HCT116 (cell line): ENCODE results near the gene SHROOM3. TPM values are rescaled to one million over a fixed set of nuclear protein-coding genes. Genes with fewer than 3 reads are reported as not detected.

Experiments
- ATAC-seq: fragments of 200-7000 bp; cut with Tn5 transposase; 2 replicates; pipeline ENCODE4 v1.9.1; 2020; ENCODE audit warnings: mild to moderate bottlenecking, moderate library complexity
- BruUV-seq: library from RNA; stranded (reverse); fragments of 400-500 nt; replicated peaks from 2 replicates; lab custom pipeline; 2021; lab: Mats Ljungman, UMichigan
- CTCF ChIA-PET: fragments of 300-600 bp; sonication (Branson Sonifier 250); formaldehyde crosslinking; loops from one replicate; lab custom pipeline; 2021; ENCODE audit warnings: antibody characterized with exemption; lab: Charles Lee
- POLR2A ChIA-PET: fragments of 300-600, 350-600 bp; sonication (Branson Sonifier 250); formaldehyde crosslinking; loops from one replicate; lab custom pipeline; 2021; ENCODE audit warnings: antibody characterized with exemption; lab: Charles Lee
- RAD21 ChIA-PET, 2 experiments: fragments of 300-600 bp; sonication (Branson Sonifier 250); formaldehyde crosslinking; loops; one replicate each; lab custom pipeline; 2023; ENCODE audit warnings: low total read pairs in 2 of 2; ENCODE audit not compliant: uncharacterized antibody in 2 of 2, unreplicated experiment in 2 of 2, low non-redundant PET in 1 of 2; lab: Charles Lee
- DNase-seq: peaks from one replicate; pipeline ENCODE4 v3.0.0-alpha.2; 2010; ENCODE audit warnings: low read depth, low spot score
- H2AFZ ChIP-seq: fragments of 200-600 bp; shearing (Covaris generic), sonication (generic); 2 replicates; pipeline ENCODE4 v1.6.1; 2017; ENCODE audit warnings: low read depth, mixed run types, mixed read lengths, antibody characterized with exemption, low read length; ENCODE audit not compliant: poor library complexity, severe bottlenecking
- H3K27ac ChIP-seq: 2 replicates; pipeline ENCODE4 v1.5.1; 2012; ENCODE audit warnings: low read depth, low read length
- H3K27me3 ChIP-seq: fragments of 200-600 bp; sonication (generic); 2 replicates; pipeline ENCODE4 v1.6.1; 2016; ENCODE audit warnings: mixed run types, low read length, mixed read lengths; ENCODE audit not compliant: insufficient read depth
- H3K36me3 ChIP-seq, 2 experiments: fragments of 200-500 bp in 1 of 2; fragments of 200-600 bp in 1 of 2; sonication (Bioruptor generic) in 1 of 2; sonication (generic) in 1 of 2; 2 replicates each; pipeline versions ENCODE4 v1.5.1 to v1.6.1; 2014 to 2016; ENCODE audit warnings: low read length in 2 of 2, inconsistent platforms in 1 of 2, mixed read lengths in 1 of 2, mixed run types in 1 of 2; ENCODE audit not compliant: insufficient read depth in 2 of 2, control insufficient read depth in 1 of 2
- H3K4me1 ChIP-seq, 2 experiments: fragments of 200-600 bp in 1 of 2; sonication (generic) in 1 of 2; 2 replicates each; pipeline versions ENCODE4 v1.5.1 to v1.6.1; 2012 to 2017; ENCODE audit warnings: low read length in 2 of 2, inconsistent platforms in 1 of 2, mild to moderate bottlenecking in 1 of 2, mixed read lengths in 1 of 2, mixed run types in 1 of 2, moderate library complexity in 1 of 2; ENCODE audit not compliant: insufficient read depth in 2 of 2, control insufficient read depth in 1 of 2
- H3K4me2 ChIP-seq: fragments of 200-600 bp; sonication (generic); 2 replicates; pipeline ENCODE4 v1.6.1; 2017; ENCODE audit warnings: mixed run types, low read length, mixed read lengths
- H3K4me3 ChIP-seq, 2 experiments: fragments of 200-600 bp in 1 of 2; sonication (generic) in 1 of 2; replicated peaks in 1 of 2; 2 replicates each; pipeline ENCODE4 v1.5.1; 2011 to 2016; ENCODE audit warnings: low read length in 2 of 2, control low read depth in 1 of 2, low read depth in 1 of 2, mild to moderate bottlenecking in 1 of 2, mixed read lengths in 1 of 2, mixed run types in 1 of 2
- H3K79me2 ChIP-seq: fragments of 200-600 bp; sonication (generic); 2 replicates; pipeline ENCODE4 v1.6.1; 2017; ENCODE audit warnings: mild to moderate bottlenecking, mixed run types, low read length, moderate library complexity, mixed read lengths; ENCODE audit not compliant: insufficient read depth
- H3K9ac ChIP-seq: fragments of 200-600 bp; sonication (generic); 2 replicates; pipeline ENCODE4 v1.6.1; 2016; ENCODE audit warnings: low read length, mixed read lengths
- H3K9me2 ChIP-seq: fragments of 200-600 bp; sonication (generic), shearing (Covaris generic); 2 replicates; pipeline ENCODE4 v1.6.1; 2017; ENCODE audit warnings: mixed run types, mild to moderate bottlenecking, moderate library complexity; ENCODE audit not compliant: insufficient read depth
- H3K9me3 ChIP-seq, 2 experiments: fragments of 200-500 bp in 1 of 2; fragments of 200-600 bp in 1 of 2; sonication (Bioruptor generic) in 1 of 2; sonication (generic) in 1 of 2; 2 replicates each; pipeline ENCODE4 v1.6.1; 2014 to 2017; ENCODE audit warnings: low read length in 2 of 2, mixed read lengths in 2 of 2, inconsistent platforms in 1 of 2, low read depth in 1 of 2, mild to moderate bottlenecking in 1 of 2, mixed run types in 1 of 2, moderate library complexity in 1 of 2; ENCODE audit not compliant: control insufficient read depth in 1 of 2, insufficient read depth in 1 of 2
- H4K20me1 ChIP-seq: fragments of 200-600 bp; sonication (generic), shearing (Covaris generic); 2 replicates; pipeline ENCODE4 v1.6.1; 2017; ENCODE audit warnings: mixed run types, mild to moderate bottlenecking, moderate library complexity; ENCODE audit not compliant: insufficient read depth
- CTCF ChIP-seq, 3 experiments: fragments of 200-600 bp in 1 of 3; sonication (generic) in 1 of 3; IDR thresholded peaks in 2 of 3; conservative IDR thresholded peaks in 1 of 3; 2 replicates each; pipeline ENCODE4 v1.5.1; 2012 to 2017; ENCODE audit warnings: low read depth in 2 of 3, low read length in 2 of 3, antibody characterized with exemption in 1 of 3, borderline replicate concordance in 1 of 3, control low read depth in 1 of 3, mild to moderate bottlenecking in 1 of 3, mixed read lengths in 1 of 3, mixed run types in 1 of 3, moderate library complexity in 1 of 3; ENCODE audit not compliant: insufficient read depth in 1 of 3
- SRF ChIP-seq: IDR thresholded peaks from 2 replicates; pipeline ENCODE4 v1.6.1; 2012; ENCODE audit warnings: low read depth
- TCF7L2 ChIP-seq: IDR thresholded peaks from 2 replicates; pipeline ENCODE4 v1.7.0; 2011; ENCODE audit warnings: borderline replicate concordance, inconsistent platforms; ENCODE audit not compliant: insufficient read depth, insufficient read length; ENCODE audit errors: extremely low read depth
- ZBTB33 ChIP-seq: IDR thresholded peaks from 2 replicates; pipeline ENCODE4 v1.6.1; 2011; ENCODE audit warnings: mild to moderate bottlenecking, low read length, moderate library complexity; ENCODE audit not compliant: insufficient replicate concordance; ENCODE audit errors: extremely low read depth
- intact Hi-C: fragments of 100-400 bp; cut with micrococcal nuclease; formaldehyde crosslinking; loops from 2 replicates; pipeline ENCODE4 v1.10.0; 2022
- total RNA-seq: library from RNA; stranded (reverse); gene quantifications from one replicate; pipeline ENCODE4 v1.2.1, GENCODE V29; 2021; ENCODE audit not compliant: unreplicated experiment

The SHROOM3 gene
- total RNA-seq, 1 experiment from 2014 or later: 22.5 TPM

- intact Hi-C loops: no loop called here
- Histone ChIP-seq H3K9ac (no peak overlapping the region), H3K9me2 (no peaks in the 10 kb centered on the region), H3K27me3 (no peaks in the 10 kb centered on the region), H3K4me1 (peaks cover 0 to 13% of the 10 kb centered on the region in 2 experiments; a peak in 2 of 4 replicates), H3K79me2 (no peaks in the 10 kb centered on the region), H3K36me3 (no peaks in the 10 kb centered on the region), H3K27ac (no peak overlapping the region), H3K4me2 (no peak overlapping the region), H2AFZ (no peak overlapping the region), H3K4me3 (no peak overlapping the region), H3K9me3 (no peaks in the 10 kb centered on the region), H4K20me1 (no peaks in the 10 kb centered on the region)
- BruUV-seq: no TSS peak
- TF ChIP-seq SRF (no peak), TCF7L2 (no peak), CTCF (IDR thresholded peaks at IDR 0.05 in 2 of 3, conservative IDR thresholded peaks at IDR 0.05 in 1 of 3; ENCODE audit: borderline replicate concordance in 1 of 3, insufficient read depth in 1 of 3, low read depth in 2 of 3, low read length in 2 of 3) (peak in 1 of 3 experiments; percentile 26; a peak in 2 of 6 replicates), ZBTB33 (no peak)
- DNase-seq: no peak
- RAD21 ChIA-PET: no interaction called here
- ATAC-seq: peak; percentile 84
- CTCF ChIA-PET: no interaction called here
- POLR2A ChIA-PET: no interaction called here
Observed at GRCh38 chr4:76680952-76681351, 245.9 kb downstream of the SHROOM3 start.
